IMR-90 (cell line): ENCODE measurements around the gene C4B. TPM values are rescaled to one million over a fixed set of nuclear protein-coding genes. Genes with fewer than 3 reads are reported as not detected.

Experiments used
- ATAC-seq: fragments of 200-7000 bp; cut with Tn5 transposase; 2 replicates; pipeline ENCODE4 v1.9.1; 2020; ENCODE audit warnings: low read depth, mild to moderate bottlenecking, moderate library complexity
- BruUV-seq: library from RNA; stranded (reverse); fragments of 400-500 nt; replicated peaks from 2 replicates; lab custom pipeline; 2021; lab: Mats Ljungman, UMichigan
- CTCF ChIA-PET: fragments of 300-600 bp; formaldehyde crosslinking; extraction: SDS; loops from one replicate; lab custom pipeline; 2021; ENCODE audit warnings: antibody characterized with exemption; lab: Yijun Ruan, JAX
- POLR2A ChIA-PET: fragments of 300-600 bp; sonication (Branson Sonifier 250); formaldehyde crosslinking; loops from one replicate; lab custom pipeline; 2022; ENCODE audit warnings: antibody characterized with exemption; ENCODE audit not compliant: unreplicated experiment; lab: Charles Lee
- DNase-seq: peaks from one replicate; pipeline ENCODE4 v3.0.0; 2013
- H2AFZ ChIP-seq: replicated peaks from 2 replicates; pipeline ENCODE3; 2013; ENCODE audit warnings: low read length, mild to moderate bottlenecking; ENCODE audit not compliant: poor library complexity
- H2AK5ac ChIP-seq: 2 replicates; pipeline ENCODE4 v1.6.1; 2013; ENCODE audit warnings: low read depth, low read length, inconsistent platforms
- H2AK9ac ChIP-seq: replicated peaks from 2 replicates; pipeline ENCODE3; 2013; ENCODE audit warnings: mild to moderate bottlenecking, low read depth, low read length, moderate library complexity; ENCODE audit not compliant: poor library complexity
- H2BK120ac ChIP-seq: 2 replicates; pipeline ENCODE4 v1.6.1; 2013; ENCODE audit warnings: low read depth, low read length, inconsistent platforms
- H2BK15ac ChIP-seq: 3 replicates; pipeline ENCODE4 v1.6.1; 2013; ENCODE audit warnings: low read depth, low read length, inconsistent platforms
- H2BK20ac ChIP-seq: 2 replicates; pipeline ENCODE4 v1.6.1; 2013; ENCODE audit warnings: low read depth, mild to moderate bottlenecking, inconsistent platforms, low read length, moderate library complexity
- H2BK5ac ChIP-seq: 2 replicates; pipeline ENCODE4 v1.6.1; 2013; ENCODE audit warnings: mild to moderate bottlenecking, low read depth, low read length, inconsistent platforms; ENCODE audit not compliant: poor library complexity, severe bottlenecking
- H3K14ac ChIP-seq: replicated peaks from 2 replicates; pipeline ENCODE4 v1.6.1; 2013; ENCODE audit warnings: low read depth, low read length, inconsistent platforms
- H3K18ac ChIP-seq: 2 replicates; pipeline ENCODE4 v1.6.1; 2013; ENCODE audit warnings: low read depth, low read length, control low read depth
- H3K23ac ChIP-seq: 2 replicates; pipeline ENCODE4 v1.6.1; 2013; ENCODE audit warnings: low read depth, low read length, inconsistent platforms
- H3K27ac ChIP-seq: 2 replicates; pipeline ENCODE4 v1.5.1; 2013; ENCODE audit warnings: mild to moderate bottlenecking, control low read depth, low read length; ENCODE audit not compliant: insufficient read depth
- H3K27me3 ChIP-seq: 2 replicates; pipeline ENCODE4 v1.6.1; 2013; ENCODE audit warnings: low read length; ENCODE audit not compliant: control insufficient read depth, insufficient read depth
- H3K36me3 ChIP-seq: 2 replicates; pipeline ENCODE4 v1.6.1; 2013; ENCODE audit warnings: low read length, mixed read lengths; ENCODE audit not compliant: control insufficient read depth, insufficient read depth
- H3K4ac ChIP-seq: 2 replicates; pipeline ENCODE4 v1.6.1; 2013; ENCODE audit warnings: low read depth, low read length, inconsistent platforms
- H3K4me1 ChIP-seq: 2 replicates; pipeline ENCODE4 v1.6.1; 2013; ENCODE audit warnings: low read length, mixed read lengths; ENCODE audit not compliant: control insufficient read depth, insufficient read depth
- H3K4me2 ChIP-seq: 2 replicates; pipeline ENCODE4 v1.6.1; 2013; ENCODE audit warnings: low read depth, mild to moderate bottlenecking, control low read depth, low read length, moderate library complexity
- H3K4me3 ChIP-seq: 2 replicates; pipeline ENCODE4 v1.5.1; 2013; ENCODE audit warnings: low read depth, mild to moderate bottlenecking, control low read depth, low read length, moderate library complexity; ENCODE audit not compliant: insufficient read depth
- H3K56ac ChIP-seq: 2 replicates; pipeline ENCODE4 v1.6.1; 2013; ENCODE audit warnings: low read length, inconsistent platforms; ENCODE audit not compliant: insufficient read depth; ENCODE audit errors: extremely low read depth
- H3K79me1 ChIP-seq, 2 experiments: 2 replicates each; pipeline ENCODE4 v1.6.1; 2013; ENCODE audit warnings: low read length in 2 of 2, inconsistent platforms in 1 of 2, low read depth in 1 of 2
- H3K9ac ChIP-seq: 2 replicates; pipeline ENCODE4 v1.6.1; 2013; ENCODE audit warnings: low read depth, low read length, control low read depth
- H3K9me1 ChIP-seq: 2 replicates; pipeline ENCODE4 v1.6.1; 2013; ENCODE audit warnings: low read length, inconsistent platforms; ENCODE audit not compliant: insufficient read depth
- H3K9me3 ChIP-seq: 2 replicates; pipeline ENCODE4 v1.6.1; 2013; ENCODE audit warnings: low read length; ENCODE audit not compliant: control insufficient read depth, insufficient read depth
- H4K20me1 ChIP-seq: 2 replicates; pipeline ENCODE4 v1.6.1; 2013; ENCODE audit warnings: low read length, inconsistent platforms; ENCODE audit not compliant: insufficient read depth
- H4K5ac ChIP-seq: 2 replicates; pipeline ENCODE4 v1.6.1; 2013; ENCODE audit warnings: mild to moderate bottlenecking, low read depth, low read length, control low read depth
- H4K8ac ChIP-seq, 2 experiments: 2 replicates each; pipeline ENCODE4 v1.6.1; 2013; ENCODE audit warnings: low read depth in 2 of 2, low read length in 2 of 2, control low read depth in 1 of 2, inconsistent platforms in 1 of 2
- H4K91ac ChIP-seq: 2 replicates; pipeline ENCODE4 v1.6.1; 2013; ENCODE audit warnings: low read depth, low read length, inconsistent platforms; ENCODE audit not compliant: insufficient read depth
- BHLHE40 ChIP-seq: fragments of 150-350 bp; IDR thresholded peaks from 2 replicates; pipeline ENCODE4 v1.6.1; 2016; ENCODE audit warnings: mild to moderate bottlenecking, low read depth, low read length
- CEBPB ChIP-seq: IDR thresholded peaks from 2 replicates; pipeline ENCODE4 v1.6.1; 2012; ENCODE audit warnings: low read depth, low read length, improper control_type of control experiment
- CHD1 ChIP-seq: IDR thresholded peaks from 2 replicates; pipeline ENCODE4 v1.6.1; 2012; ENCODE audit warnings: low read depth, low read length, improper control_type of control experiment
- CTCF ChIP-seq: conservative IDR thresholded peaks from 2 replicates; pipeline ENCODE4 v1.5.1; 2012; ENCODE audit warnings: mild to moderate bottlenecking, low read depth, low read length, improper control_type of control experiment
- ELK1 ChIP-seq: fragments of 150-350 bp; IDR thresholded peaks from 2 replicates; pipeline ENCODE4 v1.6.1; 2016; ENCODE audit warnings: low read depth, mild to moderate bottlenecking, low read length, moderate library complexity, borderline replicate concordance
- FOS ChIP-seq: fragments of 150-350 bp; IDR thresholded peaks from 2 replicates; pipeline ENCODE4 v1.6.1; 2016; ENCODE audit warnings: low read depth, low read length
- MAFK ChIP-seq: IDR thresholded peaks from 2 replicates; pipeline ENCODE4 v1.6.1; 2012; ENCODE audit warnings: low read depth, low read length, improper control_type of control experiment
- MAZ ChIP-seq: IDR thresholded peaks from 2 replicates; pipeline ENCODE4 v1.6.1; 2012; ENCODE audit warnings: low read depth, mild to moderate bottlenecking, low read length, improper control_type of control experiment, moderate library complexity, borderline replicate concordance
- MXI1 ChIP-seq: IDR thresholded peaks from 2 replicates; pipeline ENCODE4 v1.6.1; 2012; ENCODE audit warnings: low read depth, mild to moderate bottlenecking, low read length, moderate library complexity, borderline replicate concordance
- NFE2L2 ChIP-seq: fragments of 150-350 bp; IDR thresholded peaks from 2 replicates; pipeline ENCODE4 v1.6.1; 2016; ENCODE audit warnings: low read depth, mild to moderate bottlenecking, low read length
- POLR2A ChIP-seq: IDR thresholded peaks from 2 replicates; pipeline ENCODE4 v1.6.1; 2012; ENCODE audit warnings: mild to moderate bottlenecking, low read depth, low read length
- RAD21 ChIP-seq: IDR thresholded peaks from 2 replicates; pipeline ENCODE4 v1.6.1; 2012; ENCODE audit warnings: low read length, improper control_type of control experiment
- RCOR1 ChIP-seq: IDR thresholded peaks from 2 replicates; pipeline ENCODE4 v1.6.1; 2012; ENCODE audit warnings: mild to moderate bottlenecking, low read length, improper control_type of control experiment; ENCODE audit not compliant: insufficient replicate concordance
- RFX5 ChIP-seq: IDR thresholded peaks from 2 replicates; pipeline ENCODE4 v1.8.0; 2012; ENCODE audit warnings: low read depth, mild to moderate bottlenecking, low read length, moderate library complexity
- SMC3 ChIP-seq: fragments of 150-350 bp; IDR thresholded peaks from 2 replicates; pipeline ENCODE4 v1.6.1; 2016; ENCODE audit warnings: low read depth, mild to moderate bottlenecking, antibody characterized with exemption, low read length, moderate library complexity
- USF2 ChIP-seq: fragments of 150-350 bp; IDR thresholded peaks from 2 replicates; pipeline ENCODE4 v1.6.1; 2017; ENCODE audit warnings: mild to moderate bottlenecking, antibody characterized with exemption, low read length, low read depth
- WGBS, 2 experiments: methylation state at CpG; one replicate each; pipeline versions ENCODE4 v1.1.5 to v1.1.7; 2013; ENCODE audit warnings: missing lambda C conversion rate in 2 of 2; ENCODE audit not compliant: insufficient read length in 1 of 2; ENCODE audit errors: extremely low coverage in 2 of 2; 5-methylcytosine and 5-hydroxymethylcytosine counted together
- dilution Hi-C: fragments of 300-500 bp; cut with HindIII; formaldehyde crosslinking; loops from one replicate; pipeline ENCODE4 v1.14.3; 2018; ENCODE audit warnings: low sequenced_read_pairs; ENCODE audit not compliant: unreplicated experiment
- in situ Hi-C: fragments of 300-500 bp; cut with MboI; formaldehyde crosslinking; loops from 3 replicates; pipeline ENCODE4 v1.14.3; 2019; ENCODE audit warnings: low sequenced_read_pairs, inconsistent platforms, mixed read lengths
- intact Hi-C: fragments of 100-400 bp; cut with micrococcal nuclease; formaldehyde crosslinking; loops from 2 replicates; pipeline ENCODE4 v1.10.0; 2022
- polyA plus RNA-seq, 3 experiments: library from polyadenylated mRNA; depleted of rRNA; stranded (reverse); fragments of >200 nt; gene quantifications; 2 replicates each; pipeline ENCODE4 v1.2.3, GENCODE V29; 2012; ENCODE audit warnings: low replicate concordance in 1 of 3
- total RNA-seq: library from RNA; depleted of rRNA; stranded (reverse); fragments of >200 nt; gene quantifications from 2 replicates; pipeline ENCODE4 v1.2.3, GENCODE V29; 2012

Gene C4B
- total and polyA plus RNA-seq, 2 of the 4 experiments (the other 2 are of a cell fraction): 0.54 to 4.2 TPM

- Histone ChIP-seq H4K20me1 (no peaks in the 10 kb centered on the region; the same call in 1 of the 2 replicates), H3K4me3 (no peak overlapping the region), H3K36me3 (peaks cover 10% of the 10 kb centered on the region; the same call in 1 of the 2 replicates), H4K91ac (no peak overlapping the region), H4K5ac (no peak overlapping the region), H3K9me3 (no peaks in the 10 kb centered on the region), H3K14ac (no peak overlapping the region), H2BK5ac (no peak overlapping the region), H3K79me1 (peaks cover 5 to 15% of the 10 kb centered on the region in 2 experiments; a peak in 3 of 4 replicates), H3K9me1 (no peaks in the 10 kb centered on the region), H2AK5ac (no peak overlapping the region), H4K8ac (no peak overlapping the region), H3K23ac (no peak overlapping the region), H3K27me3 (no peaks in the 10 kb centered on the region), H3K4me1 (no peaks in the 10 kb centered on the region), H3K18ac (no peak overlapping the region), H2AFZ (no peak overlapping the region), H2AK9ac (no peak overlapping the region), H3K4me2 (no peak overlapping the region), H3K27ac (no peak overlapping the region), H3K9ac (no peak overlapping the region), H2BK15ac (no peak overlapping the region), H3K56ac (no peak overlapping the region), H2BK20ac (no peak overlapping the region), H2BK120ac (no peak overlapping the region), H3K4ac (no peak overlapping the region)
- no peak for ATAC-seq
- no TSS peak for BruUV-seq
- in situ Hi-C loops: loop anchor here (10.0 kb wide), 2 partner anchors 135 to 195 kb away; partner anchors contain the start of genes AGPAT1 and RNF5
- TF ChIP-seq MXI1 (no peak), USF2 (no peak), BHLHE40 (no peak), CEBPB (no peak), RAD21 (no peak), MAFK (no peak), FOS (no peak), RFX5 (no peak), NFE2L2 (no peak), ELK1 (no peak), RCOR1 (no peak), CHD1 (no peak), MAZ (no peak), POLR2A (no peak), SMC3 (no peak), CTCF (no peak)
- 92% methylated on average over 3 of the region's 3 CpGs; no CpG with 5 or more reads in 1 of the 2 experiments for WGBS, 2 experiments
- ChIA-PET CTCF (no interaction called here), POLR2A (no interaction called here)
- DNase-seq: no peak
- intact Hi-C loops: no loop called here
- dilution Hi-C loops: no loop called here
Observed at GRCh38 chr6:31979238-31979898, 35.2 kb upstream of the C4B start.
